HUES64 (cell line): ENCODE data around the gene MAP3K2.
A peak's percentile ranks its signal among the peaks of the same experiment; 100 is the strongest.
"Not testable (repeated sequence)": the region's sequence is repeated elsewhere in the genome, so short reads cannot be mapped to it uniquely, and the experiment has no call there.

Experiments used
- H3K27ac ChIP-seq: 2 replicates; pipeline ENCODE4 v1.7.0; 2013; ENCODE audit warnings: low read depth, low read length, inconsistent platforms
- H3K27me3 ChIP-seq: 2 replicates; pipeline ENCODE4 v1.6.1; 2013; ENCODE audit warnings: mild to moderate bottlenecking, low read length; ENCODE audit not compliant: insufficient read depth
- H3K36me3 ChIP-seq: 2 replicates; pipeline ENCODE4 v1.6.1; 2013; ENCODE audit warnings: mild to moderate bottlenecking, low read length; ENCODE audit not compliant: insufficient read depth
- H3K4me1 ChIP-seq: 2 replicates; pipeline ENCODE4 v1.6.1; 2013; ENCODE audit warnings: mild to moderate bottlenecking, low read length, moderate library complexity; ENCODE audit not compliant: insufficient read depth
- H3K4me3 ChIP-seq: 2 replicates; pipeline ENCODE4 v1.5.1; 2013; ENCODE audit warnings: mild to moderate bottlenecking, low read length, moderate library complexity
- H3K9ac ChIP-seq: 2 replicates; pipeline ENCODE4 v1.6.1; 2013; ENCODE audit warnings: mild to moderate bottlenecking, low read depth, low read length
- H3K9me3 ChIP-seq: 2 replicates; pipeline ENCODE4 v1.6.1; 2013; ENCODE audit warnings: low read depth, low read length; ENCODE audit not compliant: insufficient read depth
- WGBS: fragments of 150-250, 120-280 bp; methylation state at CpG from one replicate; pipeline ENCODE4 v1.1.7; 2013; ENCODE audit warnings: missing lambda C conversion rate; 5-methylcytosine and 5-hydroxymethylcytosine counted together

MAP3K2 gene

DNA sequence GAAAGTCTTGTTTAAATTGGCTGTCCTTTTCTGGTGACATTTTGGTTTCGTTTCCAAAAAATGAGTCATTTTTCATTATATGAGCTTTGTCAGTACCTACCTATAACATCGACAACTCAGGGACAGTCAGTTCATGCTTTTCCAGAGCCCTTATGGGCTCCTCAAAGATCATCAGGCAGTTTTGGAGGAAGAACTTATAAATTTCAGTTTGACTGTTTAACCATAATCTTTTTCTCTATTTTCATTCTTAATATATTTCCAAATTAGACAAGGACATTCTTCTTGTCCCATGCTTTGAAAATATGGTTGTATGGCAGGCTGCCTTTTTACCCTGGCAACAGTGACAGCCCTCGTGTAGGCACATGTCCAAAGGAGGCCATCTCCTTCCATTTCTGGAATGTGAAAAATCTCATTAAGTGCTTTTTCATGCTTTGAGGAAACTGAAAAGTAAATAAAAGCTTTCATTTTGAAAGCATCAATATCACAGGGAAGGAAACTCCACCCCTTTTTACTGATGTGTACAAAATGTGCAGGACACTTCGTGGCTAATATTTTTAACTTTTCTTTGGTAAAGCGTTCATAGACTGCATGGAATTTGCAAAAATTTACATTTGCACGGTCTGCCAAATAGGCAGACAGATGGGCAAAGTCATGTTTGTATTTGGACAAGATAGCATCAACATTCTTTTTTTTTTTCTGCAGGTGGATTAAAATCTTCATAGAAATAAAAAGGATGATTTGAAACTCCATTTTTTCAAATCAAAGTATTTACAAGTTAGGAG lies 23.3 kb upstream of the MAP3K2 start:
- H3K4me1 ChIP-seq, result peaks cover 11% of the 10 kb centered on the region; the same call in 1 of the 2 replicates
- peaks cover 6% of the 10 kb centered on the region; the same call in 1 of the 2 replicates for H3K9me3 ChIP-seq
- H3K27ac ChIP-seq, result no peak overlapping the region
- H3K27me3 ChIP-seq, result peaks cover 16% of the 10 kb centered on the region
- H3K9ac ChIP-seq, result no peak overlapping the region
- 88% methylated on average over 6 of the region's 6 CpGs for WGBS
- H3K4me3 ChIP-seq, result no peak overlapping the region
- no peaks in the 10 kb centered on the region for H3K36me3 ChIP-seq

- not testable (repeated sequence) for H3K27ac ChIP-seq, H3K27me3 ChIP-seq, H3K36me3 ChIP-seq, H3K9me3 ChIP-seq, H3K9ac ChIP-seq, H3K4me3 ChIP-seq
- H3K4me1 ChIP-seq, result peaks cover 14% of the 10 kb centered on the region; the same call in 1 of the 2 replicates
- 96% methylated on average over 8 of the region's 8 CpGs for WGBS
Observed at GRCh38 chr2:127409716-127410115, 21.9 kb upstream of the MAP3K2 start.

GRCh38 chr2:127408807-127409099 lies 21.0 kb upstream of the MAP3K2 start:
- H3K4me1 ChIP-seq, result peaks cover 14% of the 10 kb centered on the region; the same call in 1 of the 2 replicates
- H3K9ac ChIP-seq, result peak overlapping the region; percentile 75; the same call in 1 of the 2 replicates
- peak overlapping the region; percentile 77 for H3K27ac ChIP-seq
- WGBS, result 56% methylated on average over 10 of the region's 10 CpGs
- no peaks in the 10 kb centered on the region for H3K27me3 ChIP-seq
- H3K36me3 ChIP-seq, result no peaks in the 10 kb centered on the region
- peaks cover 6% of the 10 kb centered on the region; the same call in 1 of the 2 replicates for H3K9me3 ChIP-seq
- peak overlapping the region; percentile 67 for H3K4me3 ChIP-seq

- H3K9ac ChIP-seq, result peak overlapping the region; percentile 75
- under 1% methylated on average over 75 of the region's 75 CpGs for WGBS
- no peaks in the 10 kb centered on the region for H3K27me3 ChIP-seq
- H3K36me3 ChIP-seq, result no peaks in the 10 kb centered on the region
- H3K4me1 ChIP-seq, result peaks cover 14% of the 10 kb centered on the region; the same call in 1 of the 2 replicates
- H3K4me3 ChIP-seq, result peak overlapping the region; percentile 67
- peaks cover 4% of the 10 kb centered on the region; the same call in 1 of the 2 replicates for H3K9me3 ChIP-seq
- H3K27ac ChIP-seq, result peak overlapping the region; percentile 77
Observed at GRCh38 chr2:127408004-127408806, 20.4 kb upstream of the MAP3K2 start.

- Histone ChIP-seq H3K27ac (no peak overlapping the region), H3K9ac (no peak overlapping the region), H3K27me3 (no peaks in the 10 kb centered on the region), H3K36me3 (no peaks in the 10 kb centered on the region), H3K9me3 (no peaks in the 10 kb centered on the region), H3K4me1 (peaks cover 14% of the 10 kb centered on the region; the same call in 1 of the 2 replicates), H3K4me3 (peak overlapping the region; percentile 67)
- 11% methylated on average over 3 of the region's 6 CpGs for WGBS
Observed at GRCh38 chr2:127407661-127408003, 19.9 kb upstream of the MAP3K2 start.

DNA sequence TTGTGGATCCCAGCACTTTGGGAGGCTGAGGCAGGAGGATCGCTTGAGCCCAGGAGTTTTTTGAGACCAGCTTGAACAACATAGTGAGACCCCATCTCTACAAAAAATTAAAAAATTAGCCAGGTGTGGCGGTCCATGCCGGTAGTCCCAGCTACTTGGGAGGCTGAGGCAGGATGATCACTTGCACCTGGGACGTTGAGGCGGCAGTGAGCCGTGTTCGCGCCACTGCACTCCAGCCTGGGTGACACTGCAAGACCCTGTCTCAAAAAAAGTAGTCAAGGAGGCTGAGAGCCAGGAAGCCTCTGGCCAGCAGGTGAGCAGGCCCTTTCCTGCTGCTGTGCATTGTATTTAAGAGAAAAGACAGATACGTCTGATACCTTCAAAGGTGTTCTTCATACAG lies 19.3 kb upstream of the MAP3K2 start:
- Histone ChIP-seq H3K9me3 (no peaks in the 10 kb centered on the region), H3K4me3 (no peak overlapping the region), H3K9ac (no peak overlapping the region), H3K27ac (no peak overlapping the region), H3K27me3 (no peaks in the 10 kb centered on the region), H3K4me1 (peaks cover 14% of the 10 kb centered on the region; the same call in 1 of the 2 replicates), H3K36me3 (no peaks in the 10 kb centered on the region)
- 92% methylated on average over 9 of the region's 9 CpGs for WGBS

GRCh38 chr2:127406454-127406853 lies 18.7 kb upstream of the MAP3K2 start:
- Histone ChIP-seq H3K9ac (no peak overlapping the region), H3K4me3 (no peak overlapping the region), H3K4me1 (peaks cover 14% of the 10 kb centered on the region; the same call in 1 of the 2 replicates), H3K27me3 (no peaks in the 10 kb centered on the region), H3K9me3 (no peaks in the 10 kb centered on the region), H3K27ac (no peak overlapping the region), H3K36me3 (no peaks in the 10 kb centered on the region)
- no CpG with 5 or more reads among the region's 2 CpGs for whole genome bisulfite sequencing

GRCh38 chr2:127405255-127405610 lies 17.5 kb upstream of the MAP3K2 start:
- H3K36me3 ChIP-seq, result no peaks in the 10 kb centered on the region
- no peak overlapping the region for H3K9ac ChIP-seq
- no peak overlapping the region for H3K27ac ChIP-seq
- peaks cover 14% of the 10 kb centered on the region; the same call in 1 of the 2 replicates for H3K4me1 ChIP-seq
- 88% methylated on average over 3 of the region's 3 CpGs for WGBS
- no peak overlapping the region for H3K4me3 ChIP-seq
- H3K9me3 ChIP-seq, result no peaks in the 10 kb centered on the region
- no peaks in the 10 kb centered on the region for H3K27me3 ChIP-seq

- Histone ChIP-seq H3K27ac (no peak overlapping the region), H3K4me1 (peaks cover 14% of the 10 kb centered on the region; the same call in 1 of the 2 replicates), H3K9me3 (no peaks in the 10 kb centered on the region), H3K4me3 (no peak overlapping the region), H3K36me3 (no peaks in the 10 kb centered on the region), H3K27me3 (no peaks in the 10 kb centered on the region), H3K9ac (no peak overlapping the region)
- WGBS, result 95% methylated on average over 7 of the region's 7 CpGs
Observed at GRCh38 chr2:127404466-127405254, 16.9 kb upstream of the MAP3K2 start.

DNA sequence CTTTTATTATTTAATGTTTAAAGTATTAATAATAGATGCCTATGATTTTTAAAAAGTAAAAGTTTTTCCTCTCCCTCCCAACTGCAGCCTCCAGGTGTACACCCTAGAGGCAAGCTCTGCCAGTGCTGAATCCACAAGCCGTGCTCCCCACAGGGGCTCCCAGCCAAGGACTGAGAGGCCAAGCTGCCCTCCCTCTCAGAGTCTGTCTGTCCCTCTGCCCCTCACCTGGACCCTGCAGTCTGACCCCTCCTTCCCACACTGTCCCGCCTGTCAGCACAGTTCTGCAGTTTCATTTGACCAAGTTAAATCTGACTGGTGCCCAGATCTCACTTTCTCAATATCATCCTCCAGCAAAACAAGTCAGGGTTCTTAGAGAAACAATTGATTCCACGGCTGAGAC lies 15.7 kb upstream of the MAP3K2 start:
- Histone ChIP-seq H3K36me3 (no peaks in the 10 kb centered on the region), H3K9me3 (no peaks in the 10 kb centered on the region), H3K4me1 (peaks cover 9% of the 10 kb centered on the region; the same call in 1 of the 2 replicates), H3K27ac (no peak overlapping the region), H3K27me3 (no peaks in the 10 kb centered on the region), H3K4me3 (no peak overlapping the region), H3K9ac (no peak overlapping the region)
- 78% methylated on average over 3 of the region's 3 CpGs for WGBS
